NCI-H2081 treated with DMSO at 0.1 percent for 48 hours (cell line): ENCODE data around the gene HES5.
"Not testable (repeated sequence)": the region's sequence is repeated elsewhere in the genome, so short reads cannot be mapped to it uniquely, and the experiment has no call there.

Experiments
- DNase-seq: peaks from one replicate; lab custom pipeline; 2025; lab: John Stamatoyannopoulos, UW

HES5 gene

GRCh38 chr1:2560299-2561073, 30.4 kb upstream of the HES5 start:
- DNase-seq = no peak

DNA sequence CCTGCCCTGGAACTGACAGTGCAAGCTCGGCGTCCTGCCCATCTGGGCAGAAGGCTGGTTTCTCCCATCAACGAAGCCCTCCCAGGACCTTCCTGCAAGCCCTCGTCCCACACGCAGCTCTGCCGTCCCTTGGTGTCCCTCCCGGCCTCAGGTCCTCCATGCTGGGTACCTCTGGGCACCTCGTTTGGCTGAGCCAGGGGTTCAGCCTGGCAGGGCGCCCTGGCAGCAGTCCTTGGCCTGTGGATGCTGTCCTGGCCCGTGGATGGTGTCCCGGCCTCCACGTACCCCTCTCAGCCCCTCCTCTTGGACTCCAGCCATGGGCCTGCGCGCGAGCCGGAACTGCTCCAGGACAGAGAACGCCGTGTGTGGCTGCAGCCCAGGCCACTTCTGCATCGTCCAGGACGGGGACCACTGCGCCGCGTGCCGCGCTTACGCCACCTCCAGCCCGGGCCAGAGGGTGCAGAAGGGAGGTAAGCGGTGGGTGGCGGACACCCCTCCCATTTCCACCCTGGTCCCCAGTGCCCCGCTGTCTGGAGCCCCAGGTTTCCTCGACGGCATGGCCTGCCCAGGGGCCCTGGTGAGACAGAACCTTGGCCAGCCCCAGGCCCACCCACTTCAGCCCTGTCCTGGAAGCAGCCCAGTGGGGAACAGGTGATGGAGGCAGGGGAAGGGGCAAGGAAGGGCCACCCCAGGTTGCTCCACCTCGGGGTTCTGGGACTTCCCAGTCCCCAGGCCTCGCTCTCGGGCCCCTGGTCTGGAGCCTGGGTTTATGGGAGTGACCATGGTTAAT, 29.6 kb upstream of the HES5 start:
- no peak for DNase-seq

DNA sequence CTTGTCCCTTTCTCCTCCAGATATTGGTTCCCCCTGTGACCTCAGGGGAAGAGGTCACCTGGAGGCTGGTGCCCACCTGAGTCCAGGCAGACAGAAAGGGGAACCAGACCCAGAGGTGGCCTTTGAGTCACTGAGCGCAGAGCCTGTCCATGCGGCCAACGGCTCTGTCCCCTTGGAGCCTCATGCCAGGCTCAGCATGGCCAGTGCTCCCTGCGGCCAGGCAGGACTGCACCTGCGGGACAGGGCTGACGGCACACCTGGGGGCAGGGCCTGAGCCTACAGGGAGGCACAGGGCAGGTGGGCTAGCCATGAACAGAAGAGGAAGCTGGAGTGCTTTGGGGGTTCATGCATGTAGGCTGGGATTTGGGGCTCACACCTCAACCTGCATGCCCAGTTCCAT, 28.8 kb upstream of the HES5 start:
- no peak for DNase-seq

DNA sequence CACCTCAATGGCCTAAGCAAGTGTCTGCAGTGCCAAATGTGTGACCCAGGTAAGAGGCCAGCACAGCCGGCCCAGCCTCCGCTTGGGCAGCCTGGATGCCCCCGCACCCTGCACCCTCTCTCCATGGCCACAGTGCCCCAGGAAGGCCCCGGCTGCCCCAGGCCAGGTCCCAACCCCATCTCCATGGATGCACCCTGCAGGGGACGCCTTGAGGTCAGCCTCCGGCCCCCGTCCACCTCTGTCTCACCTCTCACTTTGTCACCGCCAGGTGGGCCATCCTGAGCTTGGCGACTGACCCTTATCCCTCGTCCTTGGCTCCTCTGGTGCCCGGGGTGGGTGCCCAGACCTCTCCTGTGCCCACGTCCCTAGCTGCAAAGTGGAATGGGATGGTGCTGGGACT, 28.4 kb upstream of the HES5 start:
- DNase-seq = no peak

GRCh38 chr1:2557482-2558400, 27.7 kb upstream of the HES5 start:
- no peak for DNase-seq

DNA sequence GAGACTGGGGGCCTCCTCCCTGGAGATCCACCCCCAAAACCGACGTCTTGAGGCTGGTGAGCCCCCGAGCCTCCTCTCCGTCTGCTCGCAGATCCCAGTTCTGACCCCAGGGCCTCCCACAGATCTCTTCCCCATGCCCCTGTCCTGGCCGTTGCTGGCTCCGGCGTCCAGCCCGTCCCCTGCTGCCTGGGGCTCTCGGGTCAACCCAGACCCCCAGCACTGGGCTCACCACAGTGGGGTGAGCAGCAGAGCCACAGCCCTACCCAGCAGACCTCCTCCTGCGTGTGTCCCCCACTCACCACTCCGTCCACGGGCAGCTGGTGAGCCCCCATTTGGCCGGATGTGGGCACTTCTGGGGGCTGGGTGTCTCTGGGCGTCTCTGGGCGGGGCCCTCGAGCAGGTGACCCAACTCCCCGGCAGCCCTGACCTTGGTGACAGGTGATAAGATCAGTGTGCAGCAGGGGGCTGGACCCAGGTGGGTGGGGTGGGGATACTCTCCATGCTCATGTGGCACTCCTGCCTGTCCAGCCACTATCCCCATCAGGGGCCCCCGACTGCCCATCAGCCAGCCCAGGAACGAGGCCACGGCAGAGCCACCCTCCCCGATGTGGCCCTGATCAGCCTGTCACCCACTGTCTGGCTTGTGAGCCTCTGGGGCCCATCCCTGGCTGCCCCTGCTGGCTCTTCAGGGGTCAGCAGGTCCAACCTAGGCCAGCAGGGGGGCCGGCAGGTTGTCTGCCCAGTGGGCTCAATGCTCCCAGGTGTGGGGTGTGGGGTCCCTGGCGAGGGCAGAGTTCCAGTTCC, 26.8 kb upstream of the HES5 start:
- no peak for DNase-seq

DNA sequence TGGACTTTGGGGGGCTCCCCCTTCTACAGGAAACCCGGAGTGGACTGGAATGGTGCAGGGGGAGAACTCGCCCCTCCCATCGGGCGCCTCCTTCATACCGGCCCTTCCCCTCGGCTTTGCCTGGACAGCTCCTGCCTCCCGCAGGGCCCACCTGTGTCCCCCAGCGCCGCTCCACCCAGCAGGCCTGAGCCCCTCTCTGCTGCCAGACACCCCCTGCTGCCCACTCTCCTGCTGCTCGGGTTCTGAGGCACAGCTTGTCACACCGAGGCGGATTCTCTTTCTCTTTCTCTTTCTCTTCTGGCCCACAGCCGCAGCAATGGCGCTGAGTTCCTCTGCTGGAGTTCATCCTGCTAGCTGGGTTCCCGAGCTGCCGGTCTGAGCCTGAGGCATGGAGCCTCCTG, 26.2 kb upstream of the HES5 start, which contains the start of gene TNFRSF14:
TSS of gene TNFRSF14 (plus strand) at position 95 of the 401 bp plus-strand sequence. CDS start at position 389, 294 bp downstream.
- no peak for DNase-seq

GRCh38 chr1:2555634-2556276, 25.7 kb upstream of the HES5 start:
- no peak for DNase-seq

- no peak for DNase-seq
These were observed 24.7 kb upstream of the HES5 start for GRCh38 chr1:2554621-2555387.

- DNase-seq = no peak
These were observed 24.0 kb upstream of the HES5 start for GRCh38 chr1:2553871-2554620.

- not testable (repeated sequence) for DNase-seq
These were observed 23.0 kb upstream of the HES5 start for GRCh38 chr1:2553076-2553475.

GRCh38 chr1:2552189-2552588, 22.1 kb upstream of the HES5 start:
- no peak for DNase-seq

- not testable (repeated sequence) for DNase-seq
These were observed 21.5 kb upstream of the HES5 start for GRCh38 chr1:2551544-2551943.

GRCh38 chr1:2550309-2550861, 20.3 kb upstream of the HES5 start:
- DNase-seq = not testable (repeated sequence)

GRCh38 chr1:2549367-2550029, 19.4 kb upstream of the HES5 start:
- not testable (repeated sequence) for DNase-seq

DNA sequence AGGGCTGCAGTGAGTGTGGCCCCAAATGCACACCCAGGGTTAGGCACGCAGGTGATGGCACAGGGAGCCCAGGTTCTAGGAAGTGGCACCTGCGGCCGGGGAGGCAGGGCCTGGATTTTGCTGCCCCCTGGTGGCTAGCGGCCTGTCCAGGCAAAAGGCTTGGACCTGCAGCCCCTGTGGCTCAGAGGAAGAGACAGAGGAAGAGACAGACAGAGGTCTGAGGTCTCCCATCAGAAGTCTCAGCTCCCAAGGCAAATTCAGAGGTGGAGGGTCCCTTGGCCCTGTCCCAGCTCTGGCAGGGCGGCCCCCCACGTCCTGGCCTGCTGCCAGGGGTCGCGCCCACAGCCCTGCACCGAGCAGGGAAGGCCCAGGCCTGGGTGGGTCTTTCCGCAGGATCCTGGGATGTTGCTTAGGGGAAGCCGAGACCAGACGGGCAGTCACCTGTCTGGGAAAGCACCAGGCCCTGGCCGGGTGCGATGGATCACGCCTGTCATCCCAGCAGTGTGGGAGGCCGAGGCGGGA, 18.1 kb upstream of the HES5 start:
- no peak for DNase-seq

DNA sequence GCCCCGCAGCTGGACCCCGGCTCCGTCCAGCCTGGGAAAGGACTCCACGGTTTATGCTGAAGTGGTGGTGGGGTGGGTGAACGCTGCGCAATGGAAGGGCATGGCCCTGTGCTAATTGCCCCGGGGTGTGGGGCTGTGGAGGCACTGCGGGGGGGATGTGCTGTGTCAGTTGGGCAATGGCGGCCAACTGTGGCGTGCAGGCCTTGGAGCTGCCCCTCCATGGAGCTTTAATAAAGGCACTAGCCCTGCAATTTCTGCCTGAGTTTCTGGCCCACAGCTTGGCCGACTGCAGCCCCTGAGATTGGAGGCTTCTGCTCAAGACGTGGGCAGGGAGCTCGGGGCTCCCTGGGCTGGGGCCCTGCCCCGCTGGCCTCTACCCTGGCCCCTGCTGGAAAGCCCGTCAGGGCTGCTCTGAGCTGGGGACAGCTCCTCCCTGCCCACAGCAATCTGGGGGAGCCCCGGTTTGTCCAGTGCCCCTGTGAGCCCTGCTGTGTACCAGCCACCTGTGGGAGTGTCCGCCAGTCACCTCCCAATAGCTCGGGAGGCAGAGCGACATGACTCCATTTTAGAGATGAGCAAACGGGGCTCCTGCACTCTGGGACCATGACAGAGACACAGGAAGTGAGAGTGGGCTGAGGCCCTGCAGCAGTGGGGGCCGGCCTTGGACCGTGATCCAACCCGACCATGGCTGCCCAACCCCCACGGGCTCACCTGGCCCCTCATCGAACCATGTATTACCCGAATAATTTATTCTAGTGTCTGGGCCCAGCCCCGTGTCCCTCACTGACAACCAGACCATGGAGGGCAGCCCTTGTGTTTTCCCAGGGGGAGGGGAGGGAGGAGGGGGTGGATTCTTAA, 17.4 kb upstream of the HES5 start:
- DNase-seq = no peak
